HG02943 (cell line): ENCODE data around the gene PPFIBP1.
"Not testable (repeated sequence)": the region's sequence is repeated elsewhere in the genome, so short reads cannot be mapped to it uniquely, and the experiment has no call there.

ENCODE experiments used
- ATAC-seq: cut with Tn5 transposase; IDR thresholded peaks from one replicate; pipeline ENCODE4 v1.9.1; 2021; ENCODE audit warnings: mild to moderate bottlenecking, low read depth, moderate library complexity; ENCODE audit not compliant: unreplicated experiment

The PPFIBP1 gene

DNA sequence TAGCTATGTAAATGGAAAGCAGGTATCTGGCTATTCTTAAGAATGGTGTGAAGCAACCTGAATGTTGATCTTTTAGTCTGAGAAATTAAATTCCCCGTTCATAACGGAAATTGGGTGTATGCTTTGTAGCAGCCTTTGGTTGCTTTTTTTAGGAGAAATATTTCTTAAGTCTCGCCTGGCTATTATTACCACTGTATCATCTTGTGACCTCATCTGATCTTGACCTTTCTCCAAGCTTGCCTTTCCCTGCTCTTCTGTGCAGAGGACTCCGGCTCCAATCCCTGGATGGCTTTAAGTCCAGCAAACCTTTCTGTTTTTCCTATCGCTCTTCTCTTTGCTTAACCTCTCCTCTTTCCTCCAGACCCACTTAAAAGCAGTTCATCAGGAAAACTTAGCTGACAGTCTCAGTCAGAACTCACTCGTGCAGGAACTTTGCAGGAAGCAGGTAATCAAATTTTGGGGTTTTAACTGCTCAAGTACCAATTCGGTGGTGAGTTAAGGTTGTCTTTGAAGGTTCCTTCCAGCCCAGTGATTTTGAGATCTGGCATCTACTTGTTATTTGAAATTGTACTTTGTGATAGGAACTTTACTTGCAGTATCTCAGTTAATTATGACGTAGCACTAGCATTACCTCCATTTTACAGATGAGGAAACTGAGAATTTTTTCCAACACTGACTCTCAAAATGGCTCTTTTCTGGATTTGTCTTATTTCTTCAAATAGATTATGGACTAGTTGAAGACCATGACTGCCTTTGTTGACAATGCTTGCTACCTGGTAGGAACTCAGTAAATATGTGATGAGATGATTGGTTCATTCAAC, 14.1 kb downstream of the PPFIBP1 start:
- ATAC-seq: no peak

DNA sequence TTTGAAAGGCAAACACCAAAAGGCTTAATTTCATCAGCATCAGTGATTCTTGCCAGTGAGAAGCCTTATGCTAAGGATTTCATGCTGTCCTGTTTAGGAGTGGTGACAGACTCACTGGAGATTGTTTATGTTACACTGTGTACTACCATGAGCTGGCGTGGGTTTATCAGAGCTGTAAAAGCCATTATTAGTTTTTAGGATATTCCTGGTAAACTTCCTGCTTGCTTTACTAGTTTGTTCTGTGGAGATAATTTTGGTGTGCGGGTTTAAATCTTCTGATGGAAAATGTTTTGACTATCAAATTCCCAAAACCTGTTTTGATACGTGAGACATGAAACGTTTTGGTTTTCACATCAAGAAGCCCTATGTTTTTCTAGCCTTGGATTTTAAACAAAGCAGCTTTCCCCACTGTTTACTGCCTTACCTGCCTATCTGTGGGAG, 15.2 kb downstream of the PPFIBP1 start:
- no peak for ATAC-seq

DNA sequence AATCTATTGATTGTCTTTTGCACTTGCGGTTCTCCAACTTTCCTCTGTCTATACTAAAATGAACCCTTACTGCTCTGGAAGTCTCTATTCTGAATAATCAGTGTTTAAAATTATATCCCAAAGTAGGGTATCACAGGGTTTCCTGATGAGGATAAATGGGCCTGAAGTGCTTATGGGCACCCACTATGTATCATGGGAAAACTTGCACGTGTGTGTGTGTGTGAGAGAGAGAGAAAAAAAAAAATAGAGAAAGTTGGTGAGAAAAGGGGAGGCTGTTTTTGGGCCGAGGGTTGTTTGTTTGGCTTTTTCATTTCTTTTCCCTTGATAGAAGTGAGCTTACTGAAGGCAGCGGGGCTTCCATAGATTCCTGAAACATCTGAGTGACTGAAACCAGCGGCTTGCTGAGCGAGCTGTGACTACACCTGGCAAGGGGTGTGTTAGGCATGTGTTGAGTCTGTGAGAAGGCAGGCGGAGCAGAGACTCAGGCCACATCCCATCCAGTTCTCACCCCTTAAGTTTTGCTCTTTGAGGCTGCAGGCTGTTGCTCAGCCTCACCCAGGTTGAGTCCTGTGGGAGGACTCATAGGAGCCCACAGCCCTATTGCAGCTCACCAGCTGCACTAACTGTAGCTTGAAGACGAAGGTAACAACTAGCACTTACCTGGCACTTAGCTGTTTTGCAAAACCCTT, 17.2 kb downstream of the PPFIBP1 start:
- ATAC-seq: no peak

DNA sequence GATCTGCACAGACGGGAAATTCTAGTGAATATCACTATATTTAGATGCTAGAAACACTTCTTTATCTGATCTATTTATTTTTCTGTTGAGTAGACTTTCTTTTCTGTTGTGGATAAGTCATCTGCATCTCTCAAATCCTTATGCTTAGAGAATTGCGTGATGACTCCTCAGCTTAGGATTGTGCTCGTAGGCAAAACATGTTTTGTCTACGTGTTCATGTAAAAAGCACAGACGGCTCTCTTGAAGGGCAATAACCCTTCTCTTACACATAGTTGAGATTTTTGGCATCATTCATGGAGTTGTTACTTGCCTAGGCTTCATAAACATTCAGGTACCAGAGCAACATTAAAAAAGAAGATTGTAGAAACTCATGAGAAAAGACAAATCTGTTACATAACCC, 18.6 kb downstream of the PPFIBP1 start:
- no peak for ATAC-seq

DNA sequence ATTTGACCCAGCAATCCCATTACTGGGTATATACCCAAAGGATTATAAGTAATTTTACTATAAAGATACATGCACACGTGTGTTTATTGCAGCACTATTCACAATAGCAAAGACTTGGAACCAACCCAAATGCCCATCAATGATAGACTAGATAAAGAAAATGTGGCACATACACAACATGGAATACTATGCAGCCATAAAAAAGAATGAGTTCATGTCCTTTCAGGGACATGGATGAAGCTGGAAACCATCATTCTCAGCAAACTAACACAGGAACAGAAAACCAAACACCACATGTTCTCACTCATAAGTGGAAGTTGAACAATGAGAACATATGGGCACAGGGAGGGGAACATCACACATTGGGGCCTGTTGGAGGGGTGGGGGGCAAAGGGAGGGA, 20.9 kb downstream of the PPFIBP1 start:
- not testable (repeated sequence) for ATAC-seq

DNA sequence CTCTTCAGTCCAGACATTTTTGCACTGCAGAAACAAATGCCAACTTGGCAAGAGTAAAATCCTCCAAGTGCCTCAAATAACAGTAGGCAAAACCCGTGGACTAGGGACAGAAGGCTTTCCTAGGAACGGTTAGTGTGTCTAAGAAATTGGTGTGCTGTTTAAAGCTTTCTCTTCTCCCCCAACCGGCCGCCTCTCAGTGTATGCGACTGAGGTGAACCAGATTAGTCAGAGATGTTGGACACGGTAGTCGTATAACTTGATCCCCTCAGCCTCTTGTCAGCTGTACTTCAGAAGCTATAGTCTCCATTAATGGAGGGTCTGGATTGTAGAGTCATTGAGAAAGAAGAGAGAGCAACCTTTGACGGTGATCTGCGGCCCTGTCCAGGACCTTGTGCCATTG, 21.7 kb downstream of the PPFIBP1 start:
- no peak for ATAC-seq

DNA sequence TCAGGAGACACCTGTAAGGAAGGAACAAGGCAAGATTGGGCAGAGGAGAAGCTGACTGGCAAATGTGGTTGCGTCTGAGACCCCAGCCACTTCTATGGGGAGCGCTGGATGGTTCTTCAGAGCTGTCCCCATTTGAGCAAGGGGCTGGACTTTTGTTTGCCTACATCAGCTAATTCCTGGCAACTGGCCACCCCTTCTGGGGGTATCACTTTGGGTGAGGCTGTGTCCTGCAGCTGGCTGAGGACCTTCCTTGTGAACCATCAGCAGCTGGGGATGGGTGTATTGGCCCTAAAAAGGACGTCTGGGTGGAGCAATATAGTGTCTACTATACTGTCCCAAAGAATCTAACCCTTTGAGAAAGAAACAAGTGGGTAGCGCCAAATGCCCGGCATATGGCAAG, 23.6 kb downstream of the PPFIBP1 start:
- ATAC-seq: no peak

DNA sequence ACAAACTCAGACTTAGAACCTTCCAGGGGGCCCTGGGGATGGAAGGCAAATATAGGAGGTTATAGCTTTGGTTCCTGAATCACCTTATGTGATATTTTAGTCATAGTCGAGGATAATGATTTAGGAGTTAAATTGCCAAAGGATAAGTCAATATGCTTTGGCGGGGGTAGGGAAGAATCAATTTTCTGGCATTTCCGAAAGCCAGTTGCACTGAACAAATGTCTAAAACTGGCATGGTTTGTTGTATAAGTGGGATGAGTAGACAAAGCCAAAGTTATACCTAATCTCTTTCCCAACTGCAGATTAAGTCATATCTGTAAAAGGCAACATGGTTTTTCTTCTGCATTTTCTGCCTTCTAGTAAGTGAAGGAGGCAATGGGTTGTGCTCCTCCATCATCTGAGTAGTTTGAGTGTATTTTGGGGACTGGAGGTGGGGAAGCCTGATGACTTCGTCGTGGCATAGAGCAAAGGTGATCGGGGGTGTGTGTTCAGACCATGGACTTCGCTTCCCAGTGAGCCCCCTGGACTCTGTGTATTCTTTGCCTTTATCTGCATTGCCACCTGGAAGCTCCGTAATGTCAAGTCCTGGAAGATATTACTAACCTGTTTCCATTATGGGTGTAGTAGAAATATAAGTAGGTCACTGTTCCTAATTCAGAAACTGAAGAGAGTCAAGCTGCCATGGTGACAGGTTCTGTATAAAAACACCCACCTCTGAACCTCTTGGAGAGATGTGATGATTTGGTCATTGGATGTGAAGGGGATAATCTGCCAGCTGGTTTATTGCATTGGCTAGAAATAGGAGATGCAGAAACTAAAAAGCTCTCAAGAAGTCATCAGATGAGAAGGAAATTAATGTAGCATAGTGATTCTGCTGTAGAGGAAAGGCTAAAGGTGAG, 24.5 kb downstream of the PPFIBP1 start:
- ATAC-seq: no peak

DNA sequence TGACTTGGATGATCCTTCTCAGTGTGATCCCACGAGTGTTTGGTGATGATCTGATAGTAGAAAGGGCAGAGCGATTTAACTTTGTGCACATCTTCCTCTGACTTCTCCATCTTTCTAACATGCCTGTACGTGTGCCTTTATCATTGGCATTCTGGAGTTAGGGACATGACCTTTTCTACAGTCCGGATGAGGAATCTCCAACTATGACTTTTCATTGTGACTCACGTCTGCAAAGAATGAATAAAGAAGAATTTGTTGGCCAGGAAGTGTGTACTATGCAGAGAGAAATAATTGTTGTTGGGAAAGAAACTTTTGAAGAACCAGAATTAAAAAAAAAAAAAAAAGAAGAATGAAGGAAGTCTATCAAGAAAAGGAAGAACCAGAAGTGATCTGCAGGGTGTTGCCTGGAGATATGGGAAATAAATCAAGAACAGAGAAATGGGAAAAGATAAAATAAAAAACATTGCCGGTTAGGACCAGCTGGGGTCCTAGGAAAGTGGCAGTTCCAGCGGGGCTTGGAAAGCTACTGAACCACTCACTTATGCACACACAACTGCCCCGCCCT, 25.3 kb downstream of the PPFIBP1 start:
- no peak for ATAC-seq

DNA sequence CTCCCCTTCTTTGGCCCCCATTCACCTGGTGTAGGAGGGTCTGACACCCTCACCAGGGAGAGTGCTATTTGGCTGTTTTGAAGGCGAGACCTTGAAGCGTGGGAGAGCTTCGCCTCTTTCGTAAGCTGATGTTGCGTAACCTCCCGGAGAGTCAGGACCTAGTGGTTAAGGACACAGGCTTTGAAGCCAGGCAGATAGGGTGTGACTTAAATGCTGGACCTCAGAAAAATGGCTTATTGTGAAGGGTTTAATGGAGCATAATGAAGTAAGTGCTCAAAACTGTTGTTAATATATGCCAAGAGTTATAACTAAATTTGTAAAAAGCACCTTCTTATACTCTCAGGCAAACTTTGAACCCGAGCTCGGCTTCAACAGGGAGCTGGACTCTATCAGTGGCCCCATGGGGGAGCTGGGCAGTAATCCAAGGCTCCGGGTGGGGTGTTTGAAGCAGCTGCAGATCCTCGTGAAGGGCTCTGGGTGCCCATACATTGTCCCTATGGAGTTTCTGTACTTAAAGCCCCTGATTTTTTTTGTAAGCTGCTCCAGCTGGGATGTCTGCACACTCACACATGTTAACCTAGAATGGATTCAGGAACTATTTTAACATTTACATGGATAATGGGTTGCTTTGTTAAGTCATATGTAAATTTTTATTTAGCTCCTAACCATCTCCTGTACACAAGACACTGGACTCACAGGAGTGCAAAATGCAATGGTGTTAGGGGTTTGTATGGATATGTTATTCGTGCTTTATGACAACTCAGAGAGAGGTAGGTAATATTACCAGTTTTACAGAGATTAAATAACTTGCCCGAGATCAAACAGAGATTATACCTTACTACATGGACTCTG, 26.0 kb downstream of the PPFIBP1 start:
- no peak for ATAC-seq

DNA sequence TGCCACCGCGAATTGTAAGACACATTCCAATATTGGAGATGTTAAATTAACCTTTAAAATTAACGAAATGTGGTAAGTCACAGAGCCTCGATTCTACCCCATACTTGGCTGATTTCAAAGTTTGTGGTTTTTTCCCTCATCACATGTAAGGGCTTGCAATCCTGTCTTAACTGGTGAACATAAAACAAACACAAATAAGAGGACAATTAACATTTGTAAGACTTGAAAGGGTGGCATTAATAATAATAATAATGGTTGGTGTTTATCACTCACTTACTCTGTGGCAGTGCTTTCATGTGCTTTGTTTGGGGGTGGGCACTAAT, 26.6 kb downstream of the PPFIBP1 start:
- ATAC-seq: no peak

DNA sequence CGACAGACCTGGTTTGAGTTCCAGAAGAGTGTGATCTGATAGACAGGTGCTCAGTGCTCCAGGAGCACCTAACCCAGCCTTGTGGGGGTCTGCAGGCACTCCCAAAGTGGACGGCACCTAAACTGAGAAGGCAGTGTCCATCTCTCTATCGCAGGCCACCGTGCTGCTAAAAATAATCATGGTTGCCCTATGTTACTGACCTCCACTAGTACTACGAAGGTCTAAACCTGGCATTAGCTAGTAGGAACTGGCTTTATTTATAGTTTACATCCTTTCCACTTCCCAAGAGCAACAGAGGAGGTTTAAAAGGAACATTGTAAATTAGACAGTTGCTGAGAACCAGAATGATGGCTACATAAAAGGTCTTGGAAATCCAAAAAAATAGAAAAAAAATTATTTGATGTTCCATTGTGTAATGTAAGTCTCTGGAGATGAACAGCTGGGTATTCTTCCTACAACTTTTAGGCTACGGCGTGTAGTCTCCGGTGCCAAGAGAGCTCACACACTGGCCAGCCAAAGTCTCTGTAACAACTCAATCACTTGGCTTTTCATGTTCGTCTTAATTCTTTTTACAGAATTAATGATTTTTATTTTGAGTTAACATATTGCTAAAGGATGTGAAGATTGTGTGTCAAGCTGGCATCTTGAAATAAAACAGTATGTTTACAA, 27.3 kb downstream of the PPFIBP1 start:
- ATAC-seq: no peak

DNA sequence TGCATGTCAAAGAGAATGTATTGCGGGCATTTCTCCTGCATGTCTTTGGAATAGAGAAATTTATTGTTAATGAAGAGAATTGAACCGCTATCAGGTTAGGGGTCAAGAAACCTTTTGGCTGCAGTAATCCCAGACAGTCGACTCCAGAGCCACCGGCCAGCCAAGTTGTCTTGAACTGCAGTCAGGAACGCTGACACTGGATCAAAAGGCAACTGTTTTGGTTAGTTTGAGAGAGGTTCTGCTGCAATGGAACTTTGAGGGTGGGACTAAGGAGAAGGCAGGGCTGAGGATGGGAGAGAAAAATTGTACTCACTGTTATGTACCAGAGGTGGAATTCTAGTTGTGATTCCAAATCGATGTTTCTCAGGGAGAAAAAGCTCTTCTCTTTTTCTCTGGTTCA, 28.2 kb downstream of the PPFIBP1 start:
- ATAC-seq: no peak

DNA sequence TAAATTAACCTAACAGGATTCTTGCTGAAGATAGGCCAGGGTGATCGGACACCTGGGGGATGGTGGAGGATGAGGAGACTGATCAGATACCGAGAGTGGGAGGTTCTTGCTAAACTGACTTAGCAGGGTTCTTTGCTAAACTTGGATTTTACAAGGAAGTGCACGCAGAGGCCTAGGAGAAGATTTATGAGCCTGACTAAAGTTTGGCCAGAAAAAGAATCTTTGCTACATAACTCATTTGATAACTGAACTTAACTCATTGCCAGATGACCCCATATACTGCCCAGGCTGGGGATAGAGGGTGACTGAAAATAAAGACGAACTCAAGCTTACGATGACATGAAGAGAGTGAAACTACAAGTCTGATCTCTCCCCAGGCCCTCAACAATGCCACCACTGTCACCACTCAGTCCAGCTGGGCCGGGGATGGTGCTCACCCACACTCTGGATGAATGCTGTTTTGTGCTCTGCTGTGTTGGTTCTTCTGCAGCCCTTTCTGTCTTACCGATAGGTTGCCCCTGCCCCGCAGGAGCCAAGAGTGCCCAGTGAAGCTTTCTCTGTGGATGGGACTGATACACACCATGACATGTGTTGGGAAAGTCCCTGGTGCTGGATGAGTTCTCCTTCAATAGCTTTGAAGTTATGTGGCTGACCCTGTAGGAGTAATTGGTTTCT, 29.0 kb downstream of the PPFIBP1 start:
- no peak for ATAC-seq

DNA sequence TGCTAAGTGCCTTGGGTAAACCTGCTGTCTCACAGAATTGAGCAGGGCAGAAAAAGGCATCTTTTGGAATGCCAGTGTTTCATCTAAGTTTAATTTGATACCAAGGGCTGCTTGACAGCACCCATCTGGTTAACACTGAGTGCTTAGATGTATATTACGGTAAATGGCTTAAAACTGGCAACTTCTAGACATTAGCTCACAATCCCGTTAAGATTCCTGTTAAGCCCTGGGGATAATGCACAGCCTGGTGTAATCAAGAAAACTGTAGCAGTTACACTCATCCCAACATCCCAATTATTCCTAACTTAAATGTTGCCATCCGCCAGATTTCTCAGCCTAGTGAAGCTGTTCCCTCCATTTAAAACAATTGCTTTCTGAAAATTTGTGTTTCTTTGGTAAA, 29.9 kb downstream of the PPFIBP1 start:
- ATAC-seq: no peak

DNA sequence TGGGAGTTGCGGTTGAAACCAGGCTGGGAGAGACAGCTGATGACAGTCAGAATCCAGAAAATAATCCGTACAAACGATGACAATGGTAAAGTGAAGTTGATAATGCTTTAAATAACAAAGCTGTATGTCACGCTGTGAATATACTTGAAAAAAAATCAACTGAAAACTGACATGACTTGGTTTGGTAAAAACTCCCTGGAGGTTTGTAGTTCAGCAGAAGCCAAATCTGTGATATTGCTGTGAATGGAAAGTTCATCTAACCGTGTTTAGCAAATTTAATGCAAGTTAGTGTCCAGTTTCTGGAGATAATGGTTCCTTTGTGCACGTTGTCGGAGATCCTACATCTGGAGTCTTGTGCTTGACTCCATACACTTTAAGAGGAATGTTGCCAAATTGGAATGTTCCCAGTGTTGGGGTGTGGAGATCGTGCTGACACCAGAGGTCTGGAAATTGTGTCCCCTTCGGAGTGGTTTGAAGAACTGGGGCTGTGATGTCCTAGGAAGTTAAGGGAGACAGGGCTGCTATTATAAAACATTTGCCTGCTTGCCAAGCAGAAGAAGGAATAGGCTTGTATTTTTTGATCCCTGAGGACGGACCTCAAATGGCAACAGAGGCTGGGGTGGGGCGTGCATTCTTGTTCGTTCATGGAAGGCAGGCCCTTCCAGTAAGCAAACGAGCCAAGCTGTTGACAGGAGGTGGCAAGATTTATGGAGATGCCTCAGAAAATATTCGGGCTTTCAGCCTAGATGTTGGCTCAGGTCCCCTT, 30.6 kb downstream of the PPFIBP1 start:
- ATAC-seq: no peak

DNA sequence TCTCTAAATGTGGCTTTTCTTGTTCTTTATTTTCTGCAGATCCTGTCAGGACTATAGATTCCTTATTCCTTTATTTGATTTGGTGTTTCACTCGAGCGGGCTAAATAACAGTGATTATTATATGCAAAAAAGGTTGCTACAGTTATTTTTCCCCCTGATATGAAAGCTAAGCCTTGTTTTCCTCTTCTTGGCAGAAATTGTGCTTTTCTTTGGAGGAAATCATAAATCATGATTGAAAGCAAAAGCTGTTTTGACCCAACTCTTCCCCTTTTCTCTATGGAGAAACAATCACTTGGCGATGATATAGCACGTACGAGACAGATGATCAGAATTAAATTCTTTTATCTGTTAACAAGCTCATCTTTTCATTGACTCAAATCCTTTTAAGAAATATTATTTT, 31.4 kb downstream of the PPFIBP1 start:
- ATAC-seq: no peak
